Measurements from ENCODE around the gene ARHGEF4.

- TF ChIP-seq CTCF (IDR thresholded peaks at IDR 0.05) (peak; percentile 26 to 64 (median 52)), POLR2A (IDR thresholded peaks at IDR 0.05) (no peak), EP300 (IDR thresholded peaks at IDR 0.05) (no peak), POLR2AphosphoS5 (IDR thresholded peaks at IDR 0.05) (no peak)
Observed at GRCh38 chr2:130873700-130874346, 37.1 kb downstream of the ARHGEF4 start.

Measured in sigmoid colon (tissue), 4 donors.